HepG2 (cell line): Measurements from ENCODE around the gene BCL6. TPM values are rescaled to one million over a fixed set of nuclear protein-coding genes. Genes with fewer than 3 reads are reported as not detected.

ENCODE experiments used
- ATAC-seq: fragments of 200-7000 bp; cut with Tn5 transposase; 3 replicates; pipeline ENCODE4 v1.9.1; 2020; ENCODE audit warnings: mild to moderate bottlenecking, moderate library complexity
- BruUV-seq: library from RNA; stranded (reverse); fragments of 400-500 nt; replicated peaks from 2 replicates; lab custom pipeline; 2021; lab: Mats Ljungman, UMichigan
- CTCF ChIA-PET: fragments of 300-600 bp; formaldehyde crosslinking; extraction: SDS; loops from one replicate; lab custom pipeline; 2021; ENCODE audit warnings: low total read pairs, inconsistent platforms, low intra/inter-chr PET ratio; lab: Yijun Ruan, JAX
- POLR2A ChIA-PET: fragments of 350-600 bp; sonication (Branson Sonifier 250); formaldehyde crosslinking; loops from one replicate; lab custom pipeline; 2020; ENCODE audit warnings: antibody characterized with exemption, inconsistent platforms; lab: Yijun Ruan, JAX
- DNase-seq: peaks from one replicate; pipeline ENCODE4 v3.0.0-alpha.2; 2015; ENCODE audit warnings: low spot score
- FAIRE-seq: peaks from 3 replicates; lab custom pipeline; 2011; peaks lifted over from hg19 to GRCh38; lab: Jason Lieb, UNC
- H2AFZ ChIP-seq: one replicate; pipeline ENCODE4 v1.6.1; 2011; ENCODE audit warnings: low read length, inconsistent platforms
- H3K27ac ChIP-seq: fragments of 300-600 bp; 3 replicates; pipeline ENCODE4 v1.8.0; 2011; ENCODE audit warnings: mixed run types, mild to moderate bottlenecking, mixed read lengths, low read length, inconsistent platforms; ENCODE audit not compliant: insufficient read depth; ENCODE audit errors: extremely low read length
- H3K27me3 ChIP-seq, 2 experiments: fragments of 200-600 bp in 1 of 2; 2 replicates in 1 of 2; 3 replicates in 1 of 2; pipeline versions ENCODE4 v1.6.0 to v1.8.0; 2011; ENCODE audit warnings: low read length in 2 of 2, mild to moderate bottlenecking in 2 of 2, moderate library complexity in 2 of 2, inconsistent platforms in 1 of 2; ENCODE audit not compliant: insufficient read depth in 2 of 2, control insufficient read depth in 1 of 2
- H3K36me3 ChIP-seq, 2 experiments: fragments of 200-600 bp in 1 of 2; replicated peaks in 1 of 2; 2 replicates in 1 of 2; 3 replicates in 1 of 2; pipeline versions ENCODE4 v1.5.1 to v1.8.0; 2011; ENCODE audit warnings: low read length in 2 of 2, inconsistent platforms in 1 of 2; ENCODE audit not compliant: insufficient read depth in 2 of 2, control insufficient read depth in 1 of 2
- H3K4me1 ChIP-seq: 2 replicates; pipeline ENCODE4 v1.5.1; 2012; ENCODE audit warnings: low read length, inconsistent platforms; ENCODE audit not compliant: insufficient read depth
- H3K4me2 ChIP-seq: 2 replicates; pipeline ENCODE4 v1.6.0; 2011; ENCODE audit warnings: low read depth, low read length, inconsistent platforms
- H3K4me3 ChIP-seq, 3 experiments: fragments of 200-600 bp in 1 of 3; sonication (generic), shearing (Covaris generic) in 1 of 3; replicated peaks in 1 of 3; 2 replicates each; pipeline ENCODE4 v1.5.1; 2011 to 2016; ENCODE audit warnings: low read length in 3 of 3, inconsistent platforms in 2 of 3, low read depth in 2 of 3, mild to moderate bottlenecking in 2 of 3, control low read depth in 1 of 3, mixed read lengths in 1 of 3; ENCODE audit not compliant: insufficient read depth in 1 of 3
- H3K79me2 ChIP-seq: one replicate; pipeline ENCODE4 v1.6.1; 2011; ENCODE audit warnings: low read length, inconsistent platforms; ENCODE audit not compliant: insufficient read depth
- H3K9ac ChIP-seq: 2 replicates; pipeline ENCODE4 v1.6.0; 2011; ENCODE audit warnings: mild to moderate bottlenecking, low read depth, low read length, inconsistent platforms; ENCODE audit not compliant: insufficient read depth
- H3K9me3 ChIP-seq: 2 replicates; pipeline ENCODE4 v1.5.1; 2012; ENCODE audit warnings: mild to moderate bottlenecking, low read length
- H4K20me1 ChIP-seq: 2 replicates; pipeline ENCODE4 v1.6.0; 2011; ENCODE audit warnings: inconsistent platforms, mild to moderate bottlenecking, low read length, moderate library complexity; ENCODE audit not compliant: insufficient read depth
- ATRX ChIP-seq: sonication (generic); formaldehyde crosslinking; IDR thresholded peaks from 2 replicates; pipeline ENCODE4 v1.4.0; 2020; ENCODE audit warnings: missing genetic modification reagents, borderline replicate concordance
- ELF3 ChIP-seq: IDR thresholded peaks from 2 replicates; pipeline ENCODE4 v1.6.1; 2016; ENCODE audit warnings: missing genetic modification reagents, missing compliant biosample characterization
- MATR3 ChIP-seq: sonication (generic); formaldehyde crosslinking; IDR thresholded peaks from 2 replicates; pipeline ENCODE4 v1.4.0; 2020; ENCODE audit warnings: missing genetic modification reagents
- RORA ChIP-seq: sonication (generic); formaldehyde crosslinking; IDR thresholded peaks from 2 replicates; pipeline ENCODE4 v1.5.0; 2020; ENCODE audit warnings: mild to moderate bottlenecking, missing genetic modification reagents, moderate library complexity
- TCF12 ChIP-seq, 2 experiments: fragments of 450-650 bp in 1 of 2; sonication (generic) in 1 of 2; formaldehyde crosslinking in 1 of 2; IDR thresholded peaks; 2 replicates each; pipeline versions ENCODE4 v1.6.1 to v1.8.0; 2017 to 2022; ENCODE audit warnings: antibody characterized with exemption in 1 of 2, mild to moderate bottlenecking in 1 of 2, missing genetic modification reagents in 1 of 2, moderate library complexity in 1 of 2
- WIZ ChIP-seq: sonication (generic); formaldehyde crosslinking; IDR thresholded peaks from 2 replicates; pipeline ENCODE4 v1.5.1; 2020; ENCODE audit warnings: mild to moderate bottlenecking, missing genetic modification reagents
- YEATS2 ChIP-seq: sonication (generic); formaldehyde crosslinking; IDR thresholded peaks from 2 replicates; pipeline ENCODE4 v1.4.0; 2020; ENCODE audit warnings: missing genetic modification reagents, borderline replicate concordance
- ZBTB8A ChIP-seq: sonication (generic); formaldehyde crosslinking; IDR thresholded peaks from 2 replicates; pipeline ENCODE4 v1.4.0; 2020; ENCODE audit warnings: mild to moderate bottlenecking, low read depth, missing genetic modification reagents, borderline replicate concordance
- ZNF17 ChIP-seq: sonication (generic); formaldehyde crosslinking; IDR thresholded peaks from 2 replicates; pipeline ENCODE4 v1.5.0; 2020; ENCODE audit warnings: mild to moderate bottlenecking, missing genetic modification reagents
- ZNF20 ChIP-seq: sonication (generic); formaldehyde crosslinking; IDR thresholded peaks from 2 replicates; pipeline ENCODE4 v1.4.0; 2020; ENCODE audit warnings: mild to moderate bottlenecking, moderate library complexity, missing genetic modification reagents
- ZNF747 ChIP-seq: sonication (generic); formaldehyde crosslinking; IDR thresholded peaks from 2 replicates; pipeline ENCODE4 v1.8.1; 2023; ENCODE audit warnings: missing genetic modification reagents, mild to moderate bottlenecking, borderline replicate concordance
- whole genome bisulfite sequencing: methylation state at CpG from one replicate; pipeline ENCODE4 v1.1.6; 2017; ENCODE audit warnings: low lambda C conversion rate; 5-methylcytosine and 5-hydroxymethylcytosine counted together
- in situ Hi-C: cut with HindIII; loops from 2 replicates; pipeline ENCODE4 v1.10.0; 2017; ENCODE audit warnings: low pct_unique_long_range_greater_than_20kb; ENCODE audit not compliant: extremely low pct_ligation_motif_present
- intact Hi-C: fragments of 100-400 bp; cut with micrococcal nuclease; formaldehyde crosslinking; loops from one replicate; pipeline ENCODE4 v1.10.0; 2022; ENCODE audit not compliant: unreplicated experiment
- polyA plus RNA-seq, 8 experiments: library from polyadenylated mRNA; depleted of rRNA in 3 of 8; stranded (reverse) in 7 of 8; unstranded in 1 of 8; fragments of >200 nt; fragmentation: Illumina TruSeq in 4 of 8; extraction: Trizol in 4 of 8; gene quantifications; 2 replicates each; pipeline versions ENCODE4 v1.2.1 to v1.2.3, GENCODE V29; 2011 to 2016; ENCODE audit warnings: low read depth in 4 of 8, missing spikeins in 1 of 8, mixed read lengths in 1 of 8; ENCODE audit not compliant: insufficient read depth in 1 of 8
- total RNA-seq, 5 experiments: library from RNA; depleted of rRNA; stranded (reverse); fragments of >200 nt; fragmentation: Illumina TruSeq; extraction: Trizol; gene quantifications; 2 replicates each; pipeline ENCODE4 v1.2.3, GENCODE V29; 2016; ENCODE audit warnings: low read depth in 1 of 5

BCL6 gene
- total and polyA plus RNA-seq, 2 of the 13 experiments (the other 11 are each of a cell fraction or from before 2014, with no cell fraction given), result 21.2 to 53.7 TPM

GRCh38 chr3:187702507-187703033, 42.7 kb downstream of the BCL6 start, which contains the start of gene RTP2:
TSS of gene RTP2 (minus strand) at chr3:187702557. CDS start at chr3:187702128, 429 bp downstream.
- no peak for ATAC-seq
- DNase-seq, result no peak
- Histone ChIP-seq H3K36me3 (no peaks in the 10 kb centered on the region), H3K4me3 (no peak within 1 kb of the TSS), H3K9me3 (no peaks in the 10 kb centered on the region), H4K20me1 (no peaks in the 10 kb centered on the region), H3K27ac (no peak within 1 kb of the TSS), H3K4me2 (no peak within 1 kb of the TSS), H3K4me1 (no peaks in the 10 kb centered on the region), H3K79me2 (no peaks in the 10 kb centered on the region), H3K27me3 (peaks cover 0 to 9% of the 10 kb centered on the region in 2 experiments; a peak in 1 of 5 replicates), H3K9ac (no peak within 1 kb of the TSS), H2AFZ (no peak within 1 kb of the TSS)
- BruUV-seq, result no TSS peak
- in situ Hi-C loops, result no loop called here
- intact Hi-C loops, result no loop called here
- no peak for FAIRE-seq
- ChIA-PET CTCF (no interaction called here), POLR2A (no interaction called here)
- TF ChIP-seq TCF12 (IDR thresholded peaks at IDR 0.05), result no peak
- no peak for TF ChIP-seq TCF12 (CRISPR knock-in tag; IDR thresholded peaks at IDR 0.05)
- no peak for TF ChIP-seq RORA
- no peak for TF ChIP-seq ELF3 (CRISPR knock-in tag)
- TF ChIP-seq ATRX (CRISPR knock-in tag), result no peak
- TF ChIP-seq ZBTB8A (CRISPR knock-in tag), result no peak
- TF ChIP-seq ZNF20 (CRISPR knock-in tag), result no peak
- TF ChIP-seq ZNF17 (CRISPR knock-in tag), result no peak
- TF ChIP-seq WIZ (CRISPR knock-in tag), result no peak
- 26% methylated on average over 4 of the region's 4 CpGs for WGBS

GRCh38 chr3:187700249-187700648, 45.0 kb downstream of the BCL6 start:
- H3K9ac ChIP-seq, result no peak overlapping the region
- no peaks in the 10 kb centered on the region for H3K9me3 ChIP-seq
- H2AFZ ChIP-seq, result no peak overlapping the region
- H3K4me1 ChIP-seq, result no peaks in the 10 kb centered on the region
- 44% methylated on average over 1 of the region's 2 CpGs for WGBS
- intact Hi-C loops (no loop called here), in situ Hi-C loops (no loop called here)
- FAIRE-seq, result no peak
- H3K27me3 ChIP-seq, result peaks cover 0 to 10% of the 10 kb centered on the region in 2 experiments; a peak in 1 of 5 replicates
- POLR2A ChIA-PET, result no interaction called here
- no peak overlapping the region for H3K27ac ChIP-seq
- H3K4me2 ChIP-seq, result no peak overlapping the region
- BruUV-seq, result no TSS peak
- DNase-seq, result no peak
- no peaks in the 10 kb centered on the region for H3K79me2 ChIP-seq
- H4K20me1 ChIP-seq, result no peaks in the 10 kb centered on the region
- no peak for ATAC-seq
- H3K4me3 ChIP-seq, result no peak overlapping the region
- TF ChIP-seq YEATS2 (CRISPR knock-in tag) (no peak), ZNF747 (CRISPR knock-in tag) (no peak), MATR3 (no peak)
- CTCF ChIA-PET, result no interaction called here
- no peaks in the 10 kb centered on the region for H3K36me3 ChIP-seq
